Measurements from ENCODE around the gene COX6A2.

- TF ChIP-seq ZBTB33 (IDR thresholded peaks at IDR 0.05) (no peak), ATF3 (IDR thresholded peaks at IDR 0.05) (no peak), CTCF (IDR thresholded peaks at IDR 0.05; ENCODE audit: low read depth, low read length, missing input control) (no peak), SP1 (IDR thresholded peaks at IDR 0.05) (no peak), REST (IDR thresholded peaks at IDR 0.05) (no peak), TAF1 (conservative IDR thresholded peaks at IDR 0.05) (no peak)
Observed at GRCh38 chr16:31429796-31430195, 1.6 kb upstream of the COX6A2 start.

Measured in liver (tissue), 3 donors.